PC-9 (cell line): ENCODE measurements around the gene CASP8. TPM values are rescaled to one million over a fixed set of nuclear protein-coding genes. Genes with fewer than 3 reads are reported as not detected.

Source experiments
- BruUV-seq: library from RNA; stranded (reverse); fragments of 400-500 nt; replicated peaks from 2 replicates; lab custom pipeline; 2021; lab: Mats Ljungman, UMichigan
- CTCF ChIA-PET: fragments of 300-600 bp; sonication (Branson Sonifier 250); formaldehyde crosslinking; loops from one replicate; lab custom pipeline; 2022; ENCODE audit warnings: antibody characterized with exemption; lab: Charles Lee
- POLR2A ChIA-PET: fragments of 300-600 bp; sonication (Branson Sonifier 250); formaldehyde crosslinking; loops from one replicate; lab custom pipeline; 2022; ENCODE audit warnings: antibody characterized with exemption; ENCODE audit not compliant: unreplicated experiment; lab: Charles Lee
- DNase-seq, 2 experiments: peaks; one replicate each; pipeline versions ENCODE4 v3.0.0 to v3.0.0-alpha.2; 2015 to 2022; ENCODE audit warnings: mixed read lengths in 1 of 2
- H2AFZ ChIP-seq: fragments of 200-600 bp; sonication (generic); 2 replicates; pipeline ENCODE4 v1.8.1; 2017; ENCODE audit warnings: antibody characterized with exemption
- H3F3A ChIP-seq: fragments of 200-600 bp; sonication (generic); 2 replicates; pipeline ENCODE4 v1.8.1; 2017; ENCODE audit warnings: antibody characterized with exemption, mild to moderate bottlenecking, low read depth; ENCODE audit not compliant: insufficient read depth
- H3K27ac ChIP-seq: fragments of 200-600 bp; sonication (generic); 2 replicates; pipeline ENCODE4 v1.6.1; 2016; ENCODE audit warnings: mixed run types
- H3K27me3 ChIP-seq: fragments of 200-600 bp; sonication (generic); 2 replicates; pipeline ENCODE4 v1.6.1; 2016; ENCODE audit warnings: low read depth, mixed run types; ENCODE audit not compliant: insufficient read depth
- H3K36me3 ChIP-seq: fragments of 200-600 bp; sonication (generic); 2 replicates; pipeline ENCODE4 v1.6.1; 2016; ENCODE audit warnings: low read depth, mixed run types
- H3K4me1 ChIP-seq: fragments of 200-600 bp; sonication (generic); replicated peaks from 2 replicates; pipeline ENCODE4 v1.6.1; 2016; ENCODE audit warnings: mixed run types; ENCODE audit not compliant: insufficient read depth
- H3K4me2 ChIP-seq: fragments of 200-600 bp; sonication (generic); 2 replicates; pipeline ENCODE4 v1.6.1; 2017; ENCODE audit warnings: mixed run types
- H3K4me3 ChIP-seq: fragments of 200-600 bp; sonication (generic); 2 replicates; pipeline ENCODE4 v1.6.1; 2016; ENCODE audit warnings: mixed run types
- H3K79me2 ChIP-seq: fragments of 200-600 bp; sonication (generic); 2 replicates; pipeline ENCODE4 v1.6.1; 2017; ENCODE audit warnings: low read depth, mixed run types
- H3K9me2 ChIP-seq: fragments of 200-600 bp; sonication (generic); 2 replicates; pipeline ENCODE4 v1.8.1; 2017; ENCODE audit warnings: mild to moderate bottlenecking; ENCODE audit not compliant: insufficient read depth
- H3K9me3 ChIP-seq: fragments of 200-600 bp; sonication (generic); 2 replicates; pipeline ENCODE4 v1.8.1; 2016; ENCODE audit warnings: low read depth; ENCODE audit not compliant: insufficient read depth
- H4K20me1 ChIP-seq: fragments of 200-600 bp; sonication (generic); 2 replicates; pipeline ENCODE4 v1.8.1; 2017; ENCODE audit not compliant: insufficient read depth
- CTCF ChIP-seq: fragments of 200-600 bp; sonication (generic); conservative IDR thresholded peaks from 2 replicates; pipeline ENCODE4 v1.6.1; 2017; ENCODE audit warnings: mixed run types, antibody characterized with exemption, mild to moderate bottlenecking, moderate library complexity
- EZH2 ChIP-seq: fragments of 200-600 bp; sonication (generic); IDR thresholded peaks from 2 replicates; pipeline ENCODE4 v1.8.0; 2017; ENCODE audit warnings: antibody characterized with exemption, low read depth
- intact Hi-C: fragments of 100-400 bp; cut with micrococcal nuclease; formaldehyde crosslinking; loops from one replicate; pipeline ENCODE4 v1.10.0; 2022; ENCODE audit not compliant: unreplicated experiment
- total RNA-seq: library from RNA; stranded (reverse); gene quantifications from 2 replicates; pipeline ENCODE4 v1.2.3, GENCODE V29; 2021

Gene CASP8
- total RNA-seq, 1 experiment from 2014 or later, result 48.2 TPM

DNA sequence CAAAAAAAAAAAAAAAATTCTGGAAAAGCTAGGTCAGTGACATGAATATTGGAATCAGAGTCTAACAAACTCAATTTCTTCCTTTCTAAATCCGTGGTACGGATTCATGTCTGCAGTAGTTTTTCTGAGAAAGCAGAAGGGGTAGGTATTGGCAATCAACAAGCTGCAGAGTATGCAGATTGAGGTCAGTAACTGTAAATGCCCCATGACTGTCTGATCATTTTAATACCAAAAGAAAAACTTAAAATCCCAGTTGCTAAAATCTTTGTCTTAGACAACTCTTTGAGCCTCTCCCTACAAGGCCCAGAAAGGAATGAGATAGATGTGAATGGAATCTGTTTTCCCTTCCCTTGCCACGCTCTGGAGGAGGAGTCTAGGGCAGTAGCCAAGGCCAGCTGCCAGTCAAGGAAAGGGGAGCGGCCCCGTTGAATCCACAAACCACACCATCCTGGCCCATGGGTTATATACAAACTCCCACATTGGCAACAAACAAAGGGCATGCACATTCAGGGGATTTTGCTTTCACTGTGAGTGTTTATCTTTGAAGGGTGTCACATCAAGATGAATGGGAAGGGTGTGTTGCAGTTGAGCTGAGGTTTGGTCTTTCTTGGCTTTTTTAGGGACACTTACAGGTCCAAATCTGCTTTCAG lies 6.1 kb upstream of the CASP8 start:
- no peak for TF ChIP-seq EZH2
- no peak for TF ChIP-seq CTCF
- peak in 1 of 2 experiments; percentile 63 for DNase-seq
- Histone ChIP-seq H3K9me3 (no peaks in the 10 kb centered on the region), H3K36me3 (no peaks in the 10 kb centered on the region), H3K79me2 (peaks cover 7% of the 10 kb centered on the region), H3K27ac (no peak overlapping the region), H3F3A (peaks cover 35% of the 10 kb centered on the region), H3K4me3 (no peak overlapping the region), H3K4me1 (peaks cover 13% of the 10 kb centered on the region), H3K9me2 (no peaks in the 10 kb centered on the region), H4K20me1 (no peaks in the 10 kb centered on the region), H3K27me3 (no peaks in the 10 kb centered on the region), H2AFZ (no peak overlapping the region), H3K4me2 (no peak overlapping the region)
- CTCF ChIA-PET, result no interaction called here
- POLR2A ChIA-PET, result no interaction called here
- no TSS peak for BruUV-seq
- intact Hi-C loops, result no loop called here

- ChIA-PET CTCF (interaction anchor here (0.8 kb wide), 1 partner anchor 110 kb away, joined by 3 read pairs; no protein-coding TSS in a partner anchor), POLR2A (no interaction called here)
- H4K20me1 ChIP-seq, result no peaks in the 10 kb centered on the region
- H3K27ac ChIP-seq, result 0 out of 2 replicates have a peak overlapping the region, but pooled peaks have one; percentile 18
- intact Hi-C loops, result loop anchor here (5.0 kb wide), 1 partner anchor 387 kb away; the partner anchor contains the start of gene TMEM237
- H3K4me3 ChIP-seq, result no peak overlapping the region
- H3F3A ChIP-seq, result peaks cover 38% of the 10 kb centered on the region
- BruUV-seq, result no TSS peak
- H3K4me1 ChIP-seq, result peaks cover 26% of the 10 kb centered on the region
- no peak overlapping the region for H2AFZ ChIP-seq
- no peaks in the 10 kb centered on the region for H3K9me3 ChIP-seq
- no peak overlapping the region for H3K4me2 ChIP-seq
- peaks cover 20% of the 10 kb centered on the region for H3K79me2 ChIP-seq
- no peak for TF ChIP-seq EZH2
- no peak for TF ChIP-seq CTCF
- H3K9me2 ChIP-seq, result no peaks in the 10 kb centered on the region
- no peak for DNase-seq
- no peaks in the 10 kb centered on the region for H3K27me3 ChIP-seq
- H3K36me3 ChIP-seq, result no peaks in the 10 kb centered on the region
These were observed 4.8 kb upstream of the CASP8 start for GRCh38 chr2:201255408-201256033.

GRCh38 chr2:201256082-201256481 lies 4.3 kb upstream of the CASP8 start:
- no peaks in the 10 kb centered on the region for H4K20me1 ChIP-seq
- intact Hi-C loops, result loop anchor here (5.0 kb wide), 1 partner anchor 386 kb away; the partner anchor contains the start of gene TMEM237
- no peak overlapping the region for H3K4me2 ChIP-seq
- H3K27me3 ChIP-seq, result no peaks in the 10 kb centered on the region
- no peaks in the 10 kb centered on the region for H3K9me3 ChIP-seq
- CTCF ChIA-PET, result no interaction called here
- H3K27ac ChIP-seq, result peak overlapping the region; percentile 94; the same call in 1 of the 2 replicates
- peaks cover 25% of the 10 kb centered on the region for H3K79me2 ChIP-seq
- TF ChIP-seq CTCF (no peak), EZH2 (no peak)
- no peaks in the 10 kb centered on the region for H3K36me3 ChIP-seq
- POLR2A ChIA-PET, result no interaction called here
- H2AFZ ChIP-seq, result no peak overlapping the region
- no peak overlapping the region for H3K4me3 ChIP-seq
- no peak for DNase-seq
- peaks cover 31% of the 10 kb centered on the region for H3K4me1 ChIP-seq
- BruUV-seq, result no TSS peak
- H3F3A ChIP-seq, result peaks cover 38% of the 10 kb centered on the region
- no peaks in the 10 kb centered on the region for H3K9me2 ChIP-seq
